Pancreas (tissue), 10 donors: ENCODE measurements around the gene KAZN. TPM values are rescaled to one million over a fixed set of nuclear protein-coding genes. Genes with fewer than 3 reads are reported as not detected.

ENCODE experiments used
- ATAC-seq, 4 donors: fragments of 200-7000 bp; cut with Tn5 transposase; one replicate each; pipeline versions ENCODE4 v1.8.0 to v1.9.1; 2020; ENCODE audit warnings: mild to moderate bottlenecking in 4 of 4, moderate library complexity in 4 of 4
- DNase-seq, 6 donors: peaks; one replicate each; pipeline ENCODE4 v3.0.0-alpha.2; 2020
- FAIRE-seq: peaks from 2 replicates; lab custom pipeline; 2012; peaks lifted over from hg19 to GRCh38; lab: Jason Lieb, UNC
- H3K27ac ChIP-seq, 4 donors: fragments of 200-600 bp; sonication (generic); 1 replicate in 3 of 4; 2 replicates in 1 of 4; pipeline versions ENCODE4 v1.5.0 to v1.8.0; 2020
- H3K27me3 ChIP-seq, 4 donors: fragments of 200-600 bp; one replicate each; pipeline ENCODE4 v1.8.0; 2021
- H3K36me3 ChIP-seq, 3 donors: fragments of 200-600 bp; sonication (generic) in 1 of 3; one replicate each; pipeline versions ENCODE4 v1.5.0 to v1.8.0; 2020 to 2021
- H3K4me1 ChIP-seq, 3 donors: fragments of 200-600 bp; one replicate each; pipeline ENCODE4 v1.8.0; 2021
- H3K4me3 ChIP-seq, 4 donors: fragments of 200-600 bp; sonication (generic) in 2 of 4; one replicate each; pipeline versions ENCODE4 v1.5.0 to v1.8.0; 2020 to 2021
- H3K9me3 ChIP-seq, 4 donors: fragments of 200-600 bp; one replicate each; pipeline ENCODE4 v1.8.0; 2021
- WGBS, 2 donors: extraction: QIAGEN DNeasy Blood & Tissue Kit; methylation state at CpG; one replicate each; pipeline ENCODE4 v1.1.7; 2013; 5-methylcytosine and 5-hydroxymethylcytosine counted together
- intact Hi-C, 3 donors: fragments of 100-400 bp; cut with DNase I; formaldehyde crosslinking; loops; one replicate each; pipeline versions ENCODE4 v1.11.1 to v1.14.2; 2022
- polyA plus RNA-seq, 2 donors: library from polyadenylated mRNA; stranded (reverse); fragments of 200-250 nt; gene quantifications; one replicate each; pipeline ENCODE4 v1.2.3, GENCODE V29; 2013
- total RNA-seq, 6 donors: library from RNA; stranded (reverse); fragmentation: NEBNext Ultra II Directional in 4 of 6; extraction: Animal tissue kit (Norgen Biotek cat#: 25700) in 4 of 6; gene quantifications; one replicate each; pipeline versions ENCODE4 v1.2.1 to v1.2.4, GENCODE V29; 2021 to 2023
- TF ChIP-seq, protein P1 (sequence below), 4 donors: fragments of 200-600 bp; sonication (generic) in 3 of 4; IDR thresholded peaks; one replicate each; pipeline versions ENCODE4 v1.5.0 to v1.8.0; 2021; ENCODE audit warnings: antibody characterized with exemption in 4 of 4
- donor health status: healthy with polysubstance abuse.
- donor health status: DM: no; HTN: no; CAD: no; lungs with moderate emphysema.
- donor health status: DM: no; HTN: no; CAD: no.
- donor health status: control.
- donor health status: control.
- donor health status: Bipolar disorder and iron deficiency.
- donor health status: DM: yes; HTN: yes; CAD: no.
- donor health status: DM: no; HTN: no; CAD: no.
- donor health status: DM: no; HTN: no; CAD: no.
- donor health status: DM: yes; HTN: yes; CAD: no.

The KAZN gene
- total and polyA plus RNA-seq, 8 donors = 2.4 to 6.0 (median 4.1) TPM

DNA sequence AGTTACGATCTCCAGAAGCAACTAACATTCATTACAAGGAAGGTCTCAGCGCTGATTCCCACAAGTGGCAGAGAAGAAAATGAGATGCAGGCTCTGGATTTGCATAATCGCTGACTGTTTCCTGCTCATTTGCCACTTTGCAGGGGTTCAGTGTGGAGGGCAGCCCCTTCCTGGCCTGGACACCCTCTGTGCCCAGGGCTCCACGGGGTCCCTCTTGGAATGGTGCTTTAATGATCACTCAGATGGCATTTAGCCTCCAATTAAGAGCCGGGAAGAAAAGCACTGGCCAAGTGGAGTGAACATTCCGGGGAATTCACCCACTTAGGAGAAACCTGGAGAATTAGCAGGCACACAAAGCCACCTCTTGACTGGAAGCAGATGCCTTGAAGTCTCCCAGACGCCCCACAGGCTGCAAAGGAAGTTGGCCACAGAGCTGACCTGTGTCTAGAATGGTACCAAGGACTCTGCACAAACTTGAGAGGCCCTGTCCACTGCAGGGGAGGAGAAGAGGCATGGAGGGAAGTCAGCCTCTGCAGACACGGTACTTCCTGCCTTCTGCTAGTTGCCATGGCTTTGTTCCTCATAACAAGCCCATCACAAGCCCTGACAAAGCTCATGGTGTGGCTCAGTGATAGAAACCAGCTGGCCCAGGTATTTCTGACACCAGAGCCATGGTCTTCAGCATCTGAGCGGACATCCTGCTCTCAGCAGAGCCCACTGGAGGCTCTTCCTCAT is 157.2 kb downstream of the KAZN start:
- no peaks in the 10 kb centered on the region for H3K36me3 ChIP-seq
- H3K9me3 ChIP-seq = no peaks in the 10 kb centered on the region
- no peak for FAIRE-seq
- H3K27ac ChIP-seq = no peak overlapping the region
- TF ChIP-seq, protein P1, sequence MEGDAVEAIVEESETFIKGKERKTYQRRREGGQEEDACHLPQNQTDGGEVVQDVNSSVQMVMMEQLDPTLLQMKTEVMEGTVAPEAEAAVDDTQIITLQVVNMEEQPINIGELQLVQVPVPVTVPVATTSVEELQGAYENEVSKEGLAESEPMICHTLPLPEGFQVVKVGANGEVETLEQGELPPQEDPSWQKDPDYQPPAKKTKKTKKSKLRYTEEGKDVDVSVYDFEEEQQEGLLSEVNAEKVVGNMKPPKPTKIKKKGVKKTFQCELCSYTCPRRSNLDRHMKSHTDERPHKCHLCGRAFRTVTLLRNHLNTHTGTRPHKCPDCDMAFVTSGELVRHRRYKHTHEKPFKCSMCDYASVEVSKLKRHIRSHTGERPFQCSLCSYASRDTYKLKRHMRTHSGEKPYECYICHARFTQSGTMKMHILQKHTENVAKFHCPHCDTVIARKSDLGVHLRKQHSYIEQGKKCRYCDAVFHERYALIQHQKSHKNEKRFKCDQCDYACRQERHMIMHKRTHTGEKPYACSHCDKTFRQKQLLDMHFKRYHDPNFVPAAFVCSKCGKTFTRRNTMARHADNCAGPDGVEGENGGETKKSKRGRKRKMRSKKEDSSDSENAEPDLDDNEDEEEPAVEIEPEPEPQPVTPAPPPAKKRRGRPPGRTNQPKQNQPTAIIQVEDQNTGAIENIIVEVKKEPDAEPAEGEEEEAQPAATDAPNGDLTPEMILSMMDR (IDR thresholded peaks at IDR 0.05) = no peak
- DNase-seq = no peak
- peak in 2 of 4 donors; percentile 40 to 52 for ATAC-seq
- peaks cover 0 to 3% (median 0%) of the 10 kb centered on the region in 4 donors for H3K27me3 ChIP-seq
- H3K4me3 ChIP-seq = no peak overlapping the region
- H3K4me1 ChIP-seq = no peaks in the 10 kb centered on the region
- 61 to 66% methylated on average over 9 of the region's 9 CpGs for WGBS, 2 donors
- intact Hi-C loops = no loop called here

DNA sequence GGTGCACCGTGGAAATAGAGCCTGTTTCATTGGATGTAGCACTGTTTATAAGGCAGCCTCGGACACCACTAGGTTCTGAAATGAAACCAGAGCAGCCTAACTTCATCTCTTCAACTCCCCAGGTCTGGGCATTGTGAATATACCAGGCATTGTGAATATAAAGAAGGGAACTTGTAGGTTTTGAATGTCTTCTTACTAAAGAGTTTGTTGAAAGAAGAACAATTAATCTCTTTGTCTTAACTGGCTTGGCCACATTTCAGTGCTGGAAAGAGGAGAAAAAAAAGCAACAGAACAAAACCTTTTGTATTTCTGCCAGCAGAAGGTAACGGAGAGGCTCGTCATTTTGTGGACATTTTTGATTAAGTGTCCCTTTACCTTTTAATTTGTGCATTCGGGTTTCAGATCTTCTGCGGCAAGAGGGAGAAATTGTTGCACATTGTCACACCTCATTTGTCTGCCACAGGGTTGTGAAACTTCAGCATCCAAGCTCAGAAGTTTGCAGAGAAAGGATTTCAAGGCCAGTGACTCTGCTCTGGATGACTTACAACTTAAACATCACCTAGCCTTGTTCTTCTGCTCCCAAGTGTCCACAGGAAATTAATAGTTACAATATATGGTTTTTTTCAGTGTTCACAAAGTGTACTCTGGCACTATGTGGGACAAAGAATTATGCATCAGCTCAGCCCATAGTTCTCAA is 158.3 kb downstream of the KAZN start:
- FAIRE-seq (no peak), ATAC-seq (peak in 2 of 4 donors; percentile 21 to 27), DNase-seq (no peak)
- TF ChIP-seq, protein P1 (IDR thresholded peaks at IDR 0.05) = no peak
- WGBS, 2 donors = 15 to 19% methylated on average over 6 of the region's 6 CpGs
- Histone ChIP-seq H3K4me1 (no peaks in the 10 kb centered on the region), H3K9me3 (no peaks in the 10 kb centered on the region), H3K36me3 (no peaks in the 10 kb centered on the region), H3K27me3 (peaks cover 0 to 3% (median 0%) of the 10 kb centered on the region in 4 donors), H3K27ac (peak overlapping the region in 1 of 4 donors; percentile 12), H3K4me3 (no peak overlapping the region)
- intact Hi-C loops = no loop called here

DNA sequence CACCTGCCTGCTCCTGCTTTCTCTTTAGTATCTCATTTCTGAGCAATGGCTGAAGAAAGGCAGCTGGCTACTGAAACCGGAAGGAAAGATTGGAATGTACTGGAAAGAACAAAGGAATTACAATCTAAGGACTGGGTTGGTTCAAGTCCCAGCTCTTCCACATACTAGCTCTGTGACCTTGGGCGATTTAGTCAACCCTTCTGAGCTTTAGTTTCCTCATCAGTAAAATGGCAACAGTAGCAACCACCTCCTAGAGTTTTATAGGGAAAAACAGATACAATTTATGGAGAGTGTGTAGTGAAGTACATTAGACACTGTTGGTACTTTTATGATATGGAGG is 158.8 kb downstream of the KAZN start:
- TF ChIP-seq, protein P1 (IDR thresholded peaks at IDR 0.05) = no peak
- Histone ChIP-seq H3K4me1 (no peaks in the 10 kb centered on the region), H3K27me3 (peaks cover 0 to 3% (median 0%) of the 10 kb centered on the region in 4 donors), H3K36me3 (no peaks in the 10 kb centered on the region), H3K9me3 (no peaks in the 10 kb centered on the region), H3K27ac (peak overlapping the region in 2 of 4 donors; percentile 12 to 22), H3K4me3 (no peak overlapping the region)
- intact Hi-C loops = no loop called here
- WGBS, 2 donors = 40 to 46% methylated on average over 2 of the region's 2 CpGs
- DNase-seq (no peak), FAIRE-seq (no peak), ATAC-seq (peak in 2 of 4 donors; percentile 22 to 25)

DNA sequence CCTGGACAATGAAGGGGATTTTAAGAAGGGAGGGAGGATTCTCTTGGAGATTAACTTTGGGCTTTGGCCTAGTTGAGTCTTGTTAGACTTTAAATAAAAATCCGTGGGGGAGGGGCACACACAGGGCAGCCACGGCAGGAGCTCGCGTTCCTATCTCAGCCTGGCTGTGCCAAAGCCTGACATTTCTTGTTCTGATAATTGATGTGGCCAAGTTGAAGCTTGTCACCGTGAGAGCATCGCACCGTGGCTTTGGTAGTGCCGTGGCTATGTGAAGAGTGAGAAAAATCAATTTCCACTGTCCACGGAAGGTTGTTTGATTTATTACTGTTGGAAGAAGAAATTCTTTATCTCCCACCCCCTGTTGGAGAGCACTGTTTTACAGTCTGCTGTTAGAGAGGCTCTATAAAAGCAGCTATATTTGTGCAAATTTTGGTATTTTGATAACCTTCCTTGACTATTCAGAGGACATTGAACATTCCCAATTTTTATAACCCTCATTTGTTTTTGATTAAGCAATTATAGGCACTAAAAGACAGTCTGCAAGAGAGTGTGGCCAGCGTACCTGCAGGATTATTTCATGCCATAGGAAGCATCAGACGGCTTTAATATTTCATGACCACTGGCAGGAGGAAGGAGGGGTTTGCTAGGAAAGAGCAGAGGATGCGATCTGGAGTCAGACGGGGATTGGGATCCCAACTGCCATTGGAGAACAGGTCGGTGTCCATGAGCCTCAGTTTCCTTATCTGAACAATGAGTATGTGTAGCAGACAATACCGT is 160.7 kb downstream of the KAZN start:
- H3K36me3 ChIP-seq = no peaks in the 10 kb centered on the region
- peaks cover 0 to 3% (median 0%) of the 10 kb centered on the region in 4 donors for H3K27me3 ChIP-seq
- FAIRE-seq (no peak), DNase-seq (no peak), ATAC-seq (no peak)
- no peaks in the 10 kb centered on the region for H3K4me1 ChIP-seq
- 30 to 32% methylated on average over 15 of the region's 15 CpGs for WGBS, 2 donors
- H3K4me3 ChIP-seq = no peak overlapping the region
- TF ChIP-seq, protein P1 (IDR thresholded peaks at IDR 0.05) = no peak
- no peak overlapping the region for H3K27ac ChIP-seq
- intact Hi-C loops = no loop called here
- no peaks in the 10 kb centered on the region for H3K9me3 ChIP-seq
